ENCODE measurements around the gene SLMAP.

The SLMAP gene, protein sequence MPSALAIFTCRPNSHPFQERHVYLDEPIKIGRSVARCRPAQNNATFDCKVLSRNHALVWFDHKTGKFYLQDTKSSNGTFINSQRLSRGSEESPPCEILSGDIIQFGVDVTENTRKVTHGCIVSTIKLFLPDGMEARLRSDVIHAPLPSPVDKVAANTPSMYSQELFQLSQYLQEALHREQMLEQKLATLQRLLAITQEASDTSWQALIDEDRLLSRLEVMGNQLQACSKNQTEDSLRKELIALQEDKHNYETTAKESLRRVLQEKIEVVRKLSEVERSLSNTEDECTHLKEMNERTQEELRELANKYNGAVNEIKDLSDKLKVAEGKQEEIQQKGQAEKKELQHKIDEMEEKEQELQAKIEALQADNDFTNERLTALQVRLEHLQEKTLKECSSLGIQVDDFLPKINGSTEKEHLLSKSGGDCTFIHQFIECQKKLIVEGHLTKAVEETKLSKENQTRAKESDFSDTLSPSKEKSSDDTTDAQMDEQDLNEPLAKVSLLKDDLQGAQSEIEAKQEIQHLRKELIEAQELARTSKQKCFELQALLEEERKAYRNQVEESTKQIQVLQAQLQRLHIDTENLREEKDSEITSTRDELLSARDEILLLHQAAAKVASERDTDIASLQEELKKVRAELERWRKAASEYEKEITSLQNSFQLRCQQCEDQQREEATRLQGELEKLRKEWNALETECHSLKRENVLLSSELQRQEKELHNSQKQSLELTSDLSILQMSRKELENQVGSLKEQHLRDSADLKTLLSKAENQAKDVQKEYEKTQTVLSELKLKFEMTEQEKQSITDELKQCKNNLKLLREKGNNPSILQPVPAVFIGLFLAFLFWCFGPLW

GRCh38 chr3:57755741-57756527 is at the start of gene SLMAP:
Gene SLMAP, plus strand, starts transcription at chr3:57756309. Its CDS starts 1,343 bp downstream, at chr3:57757652.
- DNase-seq (ENCODE audit: low read depth in 2 of 2), result peak; percentile 89 to 91

DNA sequence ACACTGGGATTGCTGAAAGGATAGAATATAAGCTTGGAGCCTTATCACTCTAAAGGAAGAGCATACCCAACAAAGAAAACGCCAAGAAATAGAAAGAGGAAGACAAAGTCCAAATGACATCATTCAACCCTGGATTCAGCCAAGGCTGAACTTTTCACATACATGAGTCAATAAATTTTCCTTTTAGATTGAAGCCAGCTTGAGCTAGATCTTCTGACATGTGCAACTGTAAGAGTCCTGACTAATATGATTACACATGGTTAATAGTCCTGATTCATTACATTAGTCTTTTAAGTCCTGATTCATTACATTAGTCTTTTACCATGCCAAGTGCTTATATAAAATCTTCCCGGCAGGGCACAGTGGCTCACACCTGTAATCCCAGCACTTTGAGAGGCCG is 49.6 kb upstream of the SLMAP start:
- DNase-seq (ENCODE audit: low read depth in 2 of 2), result no peak

GRCh38 chr3:57709031-57709430 is 47.1 kb upstream of the SLMAP start:
- no peak for DNase-seq (ENCODE audit: low read depth in 2 of 2)

DNA sequence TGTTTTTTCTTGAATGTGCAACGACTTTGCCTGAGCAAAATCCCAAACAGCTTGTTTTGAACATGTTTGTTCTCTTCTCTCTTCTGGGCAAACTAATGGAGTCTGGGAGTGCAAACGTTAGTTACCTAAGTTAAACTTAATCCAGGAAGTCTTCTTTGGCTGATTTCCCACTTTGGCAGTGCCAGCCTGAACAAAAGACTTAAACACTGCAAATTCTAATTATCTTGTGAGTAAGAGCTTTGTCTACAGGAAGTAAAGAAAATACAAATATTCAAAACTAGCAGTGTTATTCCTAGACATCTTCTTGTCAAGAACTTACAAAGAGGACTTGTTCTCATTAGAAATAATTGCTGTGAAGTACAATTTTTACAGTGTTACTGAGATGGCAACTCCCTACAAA is 46.5 kb upstream of the SLMAP start:
- no peak for DNase-seq (ENCODE audit: low read depth in 2 of 2)

GRCh38 chr3:57715686-57716085 is 40.4 kb upstream of the SLMAP start:
- no peak for DNase-seq (ENCODE audit: low read depth in 2 of 2)

GRCh38 chr3:57717205-57717868 is 38.8 kb upstream of the SLMAP start:
- DNase-seq (ENCODE audit: low read depth in 2 of 2), result no peak

DNA sequence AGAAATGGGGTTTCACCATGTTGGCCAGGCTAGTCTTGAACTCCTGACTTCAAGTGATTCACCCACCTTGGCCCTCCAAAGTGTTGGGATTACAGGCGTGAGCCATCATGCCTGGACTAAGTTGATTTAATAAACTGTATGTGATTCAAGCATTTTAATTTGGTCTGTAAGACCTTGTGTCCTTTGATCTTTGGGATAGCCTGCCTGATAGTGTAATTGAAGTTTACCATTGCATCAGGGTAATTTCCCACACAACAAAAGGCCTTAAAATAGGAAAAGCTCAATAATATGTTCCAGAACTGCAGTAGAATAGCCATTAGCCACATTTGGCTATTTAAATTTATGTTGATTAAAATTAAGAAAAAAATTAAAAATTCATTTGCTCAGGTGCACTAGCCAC is 38.0 kb upstream of the SLMAP start:
- DNase-seq (ENCODE audit: low read depth in 2 of 2), result no peak

GRCh38 chr3:57726397-57726796 is 29.7 kb upstream of the SLMAP start:
- no peak for DNase-seq (ENCODE audit: low read depth in 2 of 2)

DNA sequence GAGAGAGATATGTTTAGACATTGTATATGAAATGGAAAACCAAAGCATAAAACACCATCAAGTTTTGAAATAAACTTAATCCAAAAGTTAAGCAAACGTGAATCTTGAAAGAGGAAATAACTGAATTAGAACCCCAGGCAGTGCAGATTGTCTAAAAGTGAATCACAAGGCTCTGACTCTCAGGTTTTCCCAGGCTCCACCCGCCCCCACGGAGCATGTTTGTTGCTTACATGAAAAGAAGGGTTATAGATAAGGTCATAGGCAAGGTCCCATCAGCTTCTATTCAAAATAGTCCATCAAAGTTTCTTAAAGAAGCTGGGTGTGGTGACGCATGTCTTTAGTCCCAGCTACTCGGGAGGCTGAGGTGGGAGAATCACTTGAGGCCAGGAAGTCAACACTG is 29.0 kb upstream of the SLMAP start:
- no peak for DNase-seq (ENCODE audit: low read depth in 2 of 2)

- DNase-seq (ENCODE audit: low read depth in 2 of 2), result no peak
Observed at GRCh38 chr3:57729334-57730045, 26.6 kb upstream of the SLMAP start.

DNA sequence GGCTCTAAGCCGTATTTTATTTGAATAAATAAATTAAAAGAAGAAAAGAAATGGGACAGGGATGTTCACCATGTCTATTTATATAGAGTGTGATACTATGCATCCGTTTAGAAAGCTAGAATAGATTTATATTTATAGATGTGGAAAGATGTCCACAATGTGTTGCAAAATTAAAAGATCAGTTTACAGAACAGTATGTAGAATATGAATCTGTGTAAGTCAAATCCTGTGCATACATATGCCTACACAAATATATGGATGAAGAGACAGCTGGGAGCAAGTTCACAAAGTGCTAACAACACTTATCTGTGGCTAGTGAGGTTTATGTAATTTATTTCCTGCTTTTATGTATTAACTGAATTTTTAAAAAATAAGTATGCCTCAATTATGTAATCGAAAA is 25.4 kb upstream of the SLMAP start:
- no peak for DNase-seq (ENCODE audit: low read depth in 2 of 2)

DNA sequence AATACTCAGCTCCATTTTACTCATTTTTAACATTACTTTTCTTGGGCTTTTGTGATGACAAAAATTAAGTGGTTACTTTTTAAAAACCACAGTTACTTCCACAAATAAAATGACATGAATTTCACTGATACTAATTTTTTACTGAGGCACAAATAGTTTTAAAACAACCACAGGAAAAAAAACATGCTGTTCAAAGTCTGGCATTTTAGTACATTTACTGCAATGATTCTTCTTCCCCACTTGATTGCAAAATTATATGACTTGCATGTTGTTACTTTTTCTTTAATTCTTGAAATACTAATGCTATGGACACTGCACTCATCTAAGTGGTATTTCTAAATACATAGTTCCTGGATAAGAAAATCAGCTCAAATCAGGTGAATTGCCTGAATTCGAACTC is 24.8 kb upstream of the SLMAP start:
- no peak for DNase-seq (ENCODE audit: low read depth in 2 of 2)

- DNase-seq (ENCODE audit: low read depth in 2 of 2), result no peak
Observed at GRCh38 chr3:57733790-57734189, 22.3 kb upstream of the SLMAP start.

GRCh38 chr3:57735405-57735804 is 20.7 kb upstream of the SLMAP start:
- DNase-seq (ENCODE audit: low read depth in 2 of 2), result no peak

GRCh38 chr3:57737840-57738239 is 18.3 kb upstream of the SLMAP start:
- no peak for DNase-seq (ENCODE audit: low read depth in 2 of 2)

GRCh38 chr3:57738391-57738790 is 17.7 kb upstream of the SLMAP start:
- no peak for DNase-seq (ENCODE audit: low read depth in 2 of 2)

- no peak for DNase-seq (ENCODE audit: low read depth in 2 of 2)
Observed at GRCh38 chr3:57740027-57740426, 16.1 kb upstream of the SLMAP start.

- DNase-seq (ENCODE audit: low read depth in 2 of 2), result no peak
Observed at GRCh38 chr3:57743496-57743895, 12.6 kb upstream of the SLMAP start.

- no peak for DNase-seq (ENCODE audit: low read depth in 2 of 2)
Observed at GRCh38 chr3:57745101-57745500, 11.0 kb upstream of the SLMAP start.

- no peak for DNase-seq (ENCODE audit: low read depth in 2 of 2)
Observed at GRCh38 chr3:57746156-57747010, 9.7 kb upstream of the SLMAP start.

Measured in stimulated activated CD8-positive, alpha-beta memory T cell treated with anti-CD3 and anti-CD28 coated beads, Interleukin-7, amount 100 ng/mL, for 1 hour (primary cell).